ENCODE results near the gene RAD51B.

The RAD51B gene

DNA sequence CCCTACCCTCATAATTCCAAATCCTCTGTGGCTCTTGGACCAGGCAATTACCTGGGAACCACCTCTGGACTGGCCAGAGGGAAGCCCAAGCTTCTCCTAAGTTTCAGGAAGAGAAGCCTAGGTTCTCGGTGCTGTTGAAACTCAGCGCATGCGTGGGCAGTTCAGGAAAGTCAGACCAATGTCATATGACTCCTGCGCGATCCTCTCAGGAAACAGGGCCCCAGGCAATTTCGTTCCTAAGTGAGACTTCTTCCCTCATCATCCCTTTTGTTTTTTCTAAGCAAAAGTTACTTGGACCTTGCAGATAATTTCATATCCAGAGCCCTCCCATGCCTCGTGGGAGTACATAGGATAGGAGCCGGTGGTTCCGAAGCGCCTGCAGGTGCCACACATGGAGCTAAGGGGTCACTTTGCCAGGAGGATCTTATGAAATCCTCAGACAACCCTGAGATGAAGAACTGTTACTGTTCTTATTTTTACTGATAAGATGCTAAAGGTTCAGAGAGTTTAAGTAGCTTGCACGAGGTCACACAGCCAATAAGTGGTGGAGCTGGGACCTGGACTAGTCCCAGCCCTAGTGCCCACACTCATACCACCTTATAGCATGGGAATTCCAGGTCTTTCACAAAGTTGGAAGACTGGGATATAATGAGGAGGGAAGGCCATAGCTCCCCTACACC, 805.1 kb downstream of the RAD51B start:
- no peaks in the 10 kb centered on the region for H3K36me3 Mint-ChIP-seq (ENCODE audit: low read depth)
- H3K4me1 Mint-ChIP-seq (ENCODE audit: low read depth) = peaks cover 15% of the 10 kb centered on the region
- H3K27me3 Mint-ChIP-seq = peaks cover 3% of the 10 kb centered on the region
- no peak overlapping the region for H3K4me3 Mint-ChIP-seq
- H3K27ac Mint-ChIP-seq = no peak overlapping the region
- H3K9me3 Mint-ChIP-seq = no peaks in the 10 kb centered on the region

DNA sequence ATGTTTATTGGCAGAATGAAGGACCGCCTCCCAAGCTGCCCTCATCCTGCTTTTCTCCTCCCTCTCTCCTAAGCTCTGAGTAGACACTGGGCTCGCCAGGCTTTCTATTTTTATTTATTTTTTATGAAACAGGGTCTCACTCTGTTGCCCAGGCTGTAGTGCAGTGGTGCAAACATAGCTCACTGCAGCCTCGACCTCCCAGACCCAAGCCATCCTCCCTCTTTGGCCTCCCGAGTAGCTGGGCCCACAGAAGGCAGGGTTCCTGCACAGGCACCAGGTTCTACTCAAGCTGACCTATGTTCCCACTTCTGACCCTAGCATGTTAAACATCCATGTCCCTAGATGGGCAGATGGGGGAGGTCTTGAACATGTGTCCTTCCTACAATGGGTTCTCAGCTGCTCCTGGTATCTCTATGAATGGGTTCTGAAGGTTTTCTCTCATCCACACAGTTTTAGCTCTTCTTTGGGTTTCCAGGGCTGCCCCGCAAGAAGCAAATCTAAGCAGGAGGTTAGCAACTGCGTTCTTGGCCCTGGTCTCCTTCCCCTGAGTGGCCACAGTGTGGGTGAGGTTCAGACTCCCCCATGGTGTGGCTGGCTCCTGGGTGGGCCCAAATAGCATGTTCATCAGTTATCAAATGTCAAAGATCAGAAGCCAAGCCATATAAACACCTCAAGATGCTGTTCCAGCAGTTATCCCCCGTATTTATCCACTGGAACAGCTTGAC, 805.9 kb downstream of the RAD51B start:
- Mint-ChIP-seq H3K4me3 (no peak overlapping the region), H3K36me3 (ENCODE audit: low read depth) (no peaks in the 10 kb centered on the region), H3K4me1 (ENCODE audit: low read depth) (peaks cover 15% of the 10 kb centered on the region), H3K27me3 (peaks cover 3% of the 10 kb centered on the region), H3K9me3 (no peaks in the 10 kb centered on the region), H3K27ac (no peak overlapping the region)

DNA sequence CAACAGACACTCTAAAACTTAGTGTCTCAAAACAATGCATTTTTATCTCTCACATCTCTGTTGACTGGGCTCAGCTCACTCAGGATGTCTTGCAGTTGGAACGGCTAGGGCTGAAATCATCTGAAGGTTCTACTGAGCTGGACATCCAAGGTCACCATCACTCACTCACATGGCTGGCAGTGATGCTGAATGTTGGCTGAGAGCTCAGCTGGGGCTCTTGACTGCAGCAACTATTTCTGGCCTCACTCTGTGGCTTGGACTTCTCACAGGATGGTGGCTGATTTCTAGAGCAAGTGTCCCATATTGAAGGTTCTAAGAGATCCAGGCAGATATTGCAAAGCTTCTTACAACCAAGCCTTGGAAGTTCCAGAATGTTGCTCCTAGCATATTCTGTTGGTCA, 806.8 kb downstream of the RAD51B start:
- no peak overlapping the region for H3K27ac Mint-ChIP-seq
- H3K9me3 Mint-ChIP-seq = no peaks in the 10 kb centered on the region
- no peaks in the 10 kb centered on the region for H3K36me3 Mint-ChIP-seq (ENCODE audit: low read depth)
- H3K4me3 Mint-ChIP-seq = no peak overlapping the region
- H3K27me3 Mint-ChIP-seq = peaks cover 3% of the 10 kb centered on the region
- peaks cover 15% of the 10 kb centered on the region for H3K4me1 Mint-ChIP-seq (ENCODE audit: low read depth)

DNA sequence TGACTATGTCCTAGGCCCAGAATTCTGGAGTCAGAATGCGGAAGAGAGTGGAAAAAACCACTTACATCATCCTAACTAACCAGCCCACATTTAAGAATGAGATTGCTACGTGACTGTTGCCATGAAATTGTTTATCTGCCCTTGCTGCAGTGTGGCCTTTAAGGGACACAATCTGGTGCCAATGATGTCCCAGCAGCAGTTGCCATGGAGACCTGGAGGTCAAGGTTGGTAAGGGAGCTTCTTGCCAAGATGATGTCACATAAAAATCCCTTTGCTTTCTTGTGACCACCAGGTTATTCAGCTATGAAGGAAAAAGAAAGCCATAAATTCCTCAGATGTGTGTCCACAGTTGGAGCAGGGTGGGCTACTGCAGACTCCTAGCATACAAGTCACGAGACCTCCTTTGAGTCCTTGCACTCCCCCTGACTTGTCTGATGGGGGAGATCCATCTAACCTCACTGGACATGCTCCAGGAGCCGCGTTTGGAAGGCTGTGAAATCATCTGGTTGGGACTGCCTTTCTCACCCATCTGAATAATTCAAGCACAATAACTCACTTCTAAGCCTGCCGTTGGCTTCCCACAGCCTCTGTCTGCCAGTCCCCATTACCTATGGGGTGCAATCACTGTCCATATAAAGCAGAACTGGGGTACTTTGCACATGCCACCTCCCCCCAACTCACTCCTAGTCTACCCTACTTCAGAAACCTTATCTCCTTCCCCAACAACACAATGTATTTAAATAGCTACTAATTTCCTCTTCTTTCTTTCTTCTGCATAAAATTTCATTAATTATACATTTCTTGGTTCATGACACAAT, 807.7 kb downstream of the RAD51B start:
- Mint-ChIP-seq H3K27me3 (peaks cover 3% of the 10 kb centered on the region), H3K4me3 (no peak overlapping the region), H3K9me3 (no peaks in the 10 kb centered on the region)

DNA sequence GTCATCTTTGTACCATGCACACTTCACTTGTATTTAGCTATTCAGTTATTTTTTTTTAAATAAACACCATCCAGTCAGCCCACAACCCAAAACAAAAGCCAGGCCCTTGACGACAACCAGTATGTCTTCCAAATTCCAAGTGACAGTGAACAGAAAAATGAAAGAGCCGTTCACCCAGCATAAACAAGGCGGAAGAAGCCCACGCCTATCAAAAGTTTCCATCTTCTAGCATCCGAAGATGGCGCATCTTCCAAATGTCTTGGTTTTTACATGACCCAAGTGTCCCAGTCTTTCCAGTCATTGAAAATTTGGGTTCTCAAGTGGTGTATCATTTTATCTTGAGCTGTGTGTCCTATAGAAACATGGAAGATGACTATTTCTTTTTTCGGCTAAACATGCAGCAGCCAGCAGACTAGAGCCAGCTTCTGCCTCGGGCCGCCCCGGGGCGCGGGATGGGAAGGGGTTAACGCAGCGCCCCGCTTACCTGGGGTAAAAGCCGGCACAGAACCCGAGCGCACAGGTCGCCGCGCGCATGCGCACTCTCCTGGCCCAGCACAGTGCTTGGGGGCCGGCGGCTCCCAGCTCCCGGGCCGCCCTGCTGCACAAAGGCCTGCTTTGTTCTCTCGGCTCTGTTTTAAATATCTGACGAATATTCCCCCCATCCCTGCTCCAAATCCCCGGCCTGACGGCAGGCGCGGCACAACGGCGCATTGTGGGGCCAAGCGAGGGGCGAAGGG, 808.5 kb downstream of the RAD51B start:
- Mint-ChIP-seq H3K27me3 (peaks cover 3% of the 10 kb centered on the region), H3K4me1 (ENCODE audit: low read depth) (peaks cover 8% of the 10 kb centered on the region), H3K4me3 (peak overlapping the region; percentile 64), H3K36me3 (ENCODE audit: low read depth) (no peaks in the 10 kb centered on the region), H3K9me3 (no peaks in the 10 kb centered on the region), H3K27ac (no peak overlapping the region)

More for the DNA sequence above, 807.7 kb downstream of the RAD51B start:
- H3K36me3 Mint-ChIP-seq (ENCODE audit: low read depth) = no peaks in the 10 kb centered on the region
- H3K27ac Mint-ChIP-seq = no peak overlapping the region
- H3K4me1 Mint-ChIP-seq (ENCODE audit: low read depth) = peaks cover 13% of the 10 kb centered on the region

DNA sequence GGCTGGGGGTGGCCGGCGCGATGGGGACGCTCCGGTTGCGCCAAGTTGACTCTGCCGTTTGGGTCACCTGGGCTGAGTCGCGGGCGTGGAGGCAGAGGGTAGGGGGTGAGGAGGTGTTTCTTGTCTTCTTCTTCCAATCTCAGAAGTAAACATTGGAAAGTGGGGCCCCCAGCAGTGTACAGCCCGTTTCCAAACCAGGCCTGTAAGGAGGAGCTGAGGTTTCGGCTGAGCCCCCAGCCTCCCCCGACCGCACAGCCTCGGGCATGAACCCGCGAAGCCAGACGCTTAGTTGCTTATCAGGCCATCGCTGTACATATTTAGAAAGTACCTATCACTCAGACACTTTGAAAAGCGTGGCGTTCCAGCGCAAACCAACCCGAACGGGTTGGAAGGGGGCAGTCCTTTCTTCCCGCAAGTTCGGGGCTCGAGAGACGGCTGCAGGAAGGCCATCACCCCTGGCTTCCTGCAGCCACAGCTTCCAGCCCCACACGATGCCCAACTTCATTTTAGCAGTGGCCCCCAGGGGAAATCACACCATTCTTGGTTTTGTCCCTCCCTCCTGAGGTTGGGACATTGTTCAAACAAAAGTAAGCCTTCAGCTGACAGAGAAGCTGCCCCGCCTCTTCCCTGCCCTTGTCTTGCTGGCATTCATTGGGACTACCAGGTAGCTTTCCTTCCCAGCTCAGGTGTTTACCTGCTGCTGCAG, 809.2 kb downstream of the RAD51B start:
- H3K27me3 Mint-ChIP-seq = peaks cover 3% of the 10 kb centered on the region
- H3K36me3 Mint-ChIP-seq (ENCODE audit: low read depth) = no peaks in the 10 kb centered on the region
- H3K4me3 Mint-ChIP-seq = peak overlapping the region; percentile 64
- no peak overlapping the region for H3K27ac Mint-ChIP-seq
- no peaks in the 10 kb centered on the region for H3K9me3 Mint-ChIP-seq
- peaks cover 13% of the 10 kb centered on the region for H3K4me1 Mint-ChIP-seq (ENCODE audit: low read depth)

DNA sequence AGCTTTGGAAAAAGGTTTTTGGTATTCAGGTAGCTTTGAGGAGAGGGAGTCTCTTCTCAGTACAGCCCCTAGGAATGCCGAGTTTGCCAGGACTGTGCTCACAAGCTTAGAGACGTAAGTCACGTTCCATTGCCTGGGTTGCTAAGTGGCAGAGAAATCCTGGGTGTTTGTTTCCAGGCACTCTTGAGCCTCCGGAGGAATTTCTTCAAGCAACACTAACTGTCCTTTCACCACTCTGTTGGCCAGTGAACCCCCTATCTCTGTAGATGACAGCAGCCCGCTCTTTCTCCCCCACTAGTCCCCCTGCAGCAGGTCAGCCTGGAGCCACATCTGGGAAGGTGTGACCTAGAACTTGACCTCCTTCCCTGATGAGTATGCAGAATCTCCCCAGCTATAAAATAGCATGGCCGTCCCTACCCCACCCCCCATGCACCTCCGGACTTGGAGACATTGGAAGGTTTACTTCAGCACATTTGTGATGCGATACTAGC, 810.5 kb downstream of the RAD51B start:
- Mint-ChIP-seq H3K4me3 (no peak overlapping the region), H3K4me1 (ENCODE audit: low read depth) (peaks cover 13% of the 10 kb centered on the region), H3K27me3 (peaks cover 3% of the 10 kb centered on the region), H3K27ac (no peak overlapping the region), H3K36me3 (ENCODE audit: low read depth) (no peaks in the 10 kb centered on the region), H3K9me3 (no peaks in the 10 kb centered on the region)

DNA sequence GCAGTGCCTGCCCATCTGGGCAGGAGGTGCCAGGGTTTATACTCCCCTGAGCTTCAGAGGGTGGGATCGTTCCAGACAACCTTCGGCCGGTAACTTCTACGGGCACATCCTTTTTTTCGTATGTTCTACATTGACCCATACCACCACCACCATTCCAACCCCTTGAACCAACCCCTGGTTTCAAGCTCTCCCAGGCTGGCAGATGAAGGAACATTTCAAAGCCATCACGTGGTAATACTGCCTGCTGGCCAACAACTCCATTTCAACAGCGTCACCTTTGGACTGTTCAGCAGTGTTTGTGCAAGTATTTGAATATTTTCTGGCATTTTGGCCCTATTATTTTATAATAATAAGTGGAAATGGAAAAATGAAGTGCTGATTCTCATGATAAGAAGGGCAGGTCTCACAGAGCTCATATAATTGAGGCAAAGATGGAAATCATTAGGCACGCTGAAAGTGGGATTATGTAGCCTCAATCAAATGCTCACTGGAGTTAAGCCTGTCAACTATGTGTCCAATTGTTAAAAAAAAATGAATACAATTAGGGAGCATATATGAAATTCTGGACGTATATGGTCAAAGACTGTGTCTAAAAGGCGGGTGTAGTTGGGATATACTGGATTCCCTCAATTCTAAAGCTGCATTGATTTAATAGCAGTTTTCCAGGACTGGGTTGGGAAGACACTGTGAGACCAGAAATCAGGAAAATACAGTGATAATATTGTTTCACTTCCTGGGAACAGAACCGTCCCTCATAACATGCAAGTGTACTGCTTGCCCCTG, 811.2 kb downstream of the RAD51B start:
- no peaks in the 10 kb centered on the region for H3K9me3 Mint-ChIP-seq
- peaks cover 13% of the 10 kb centered on the region for H3K4me1 Mint-ChIP-seq (ENCODE audit: low read depth)
- H3K27me3 Mint-ChIP-seq = peaks cover 3% of the 10 kb centered on the region
- H3K36me3 Mint-ChIP-seq (ENCODE audit: low read depth) = no peaks in the 10 kb centered on the region
- no peak overlapping the region for H3K27ac Mint-ChIP-seq
- no peak overlapping the region for H3K4me3 Mint-ChIP-seq

DNA sequence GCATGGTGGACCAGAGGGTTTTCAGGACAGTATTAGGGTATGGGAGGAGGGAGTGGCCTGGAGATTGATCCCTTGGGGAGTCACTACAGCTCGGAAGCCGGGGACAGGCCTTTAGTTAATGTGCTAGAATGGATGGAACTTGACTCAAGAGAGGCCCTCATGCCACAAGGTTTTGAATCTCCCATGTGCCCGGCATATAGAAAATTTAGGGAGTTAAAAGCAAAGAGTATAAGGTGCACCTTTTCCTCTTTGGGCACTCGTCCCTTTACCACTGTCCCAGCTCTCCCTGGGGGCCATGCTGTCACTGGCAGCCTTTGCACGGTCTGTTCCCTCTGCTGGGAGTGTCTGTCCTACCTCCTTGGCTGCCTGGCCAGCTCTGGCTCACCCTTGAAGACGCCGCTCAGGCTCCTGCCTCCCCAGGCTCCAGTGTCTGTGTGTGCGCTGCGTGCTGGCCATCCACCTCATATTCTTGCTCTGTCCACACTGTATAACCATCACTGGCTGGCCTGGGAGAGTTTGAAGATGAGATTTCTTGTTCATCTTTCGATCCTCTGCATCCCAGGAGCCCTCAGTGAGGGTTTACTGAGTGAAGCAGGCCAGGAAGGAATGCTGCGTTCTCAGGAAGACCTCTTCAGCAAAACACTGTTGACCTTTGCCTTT, 811.9 kb downstream of the RAD51B start:
- Mint-ChIP-seq H3K27me3 (peaks cover 3% of the 10 kb centered on the region), H3K27ac (no peak overlapping the region), H3K36me3 (ENCODE audit: low read depth) (no peaks in the 10 kb centered on the region), H3K4me3 (no peak overlapping the region), H3K4me1 (ENCODE audit: low read depth) (peaks cover 13% of the 10 kb centered on the region), H3K9me3 (no peaks in the 10 kb centered on the region)

DNA sequence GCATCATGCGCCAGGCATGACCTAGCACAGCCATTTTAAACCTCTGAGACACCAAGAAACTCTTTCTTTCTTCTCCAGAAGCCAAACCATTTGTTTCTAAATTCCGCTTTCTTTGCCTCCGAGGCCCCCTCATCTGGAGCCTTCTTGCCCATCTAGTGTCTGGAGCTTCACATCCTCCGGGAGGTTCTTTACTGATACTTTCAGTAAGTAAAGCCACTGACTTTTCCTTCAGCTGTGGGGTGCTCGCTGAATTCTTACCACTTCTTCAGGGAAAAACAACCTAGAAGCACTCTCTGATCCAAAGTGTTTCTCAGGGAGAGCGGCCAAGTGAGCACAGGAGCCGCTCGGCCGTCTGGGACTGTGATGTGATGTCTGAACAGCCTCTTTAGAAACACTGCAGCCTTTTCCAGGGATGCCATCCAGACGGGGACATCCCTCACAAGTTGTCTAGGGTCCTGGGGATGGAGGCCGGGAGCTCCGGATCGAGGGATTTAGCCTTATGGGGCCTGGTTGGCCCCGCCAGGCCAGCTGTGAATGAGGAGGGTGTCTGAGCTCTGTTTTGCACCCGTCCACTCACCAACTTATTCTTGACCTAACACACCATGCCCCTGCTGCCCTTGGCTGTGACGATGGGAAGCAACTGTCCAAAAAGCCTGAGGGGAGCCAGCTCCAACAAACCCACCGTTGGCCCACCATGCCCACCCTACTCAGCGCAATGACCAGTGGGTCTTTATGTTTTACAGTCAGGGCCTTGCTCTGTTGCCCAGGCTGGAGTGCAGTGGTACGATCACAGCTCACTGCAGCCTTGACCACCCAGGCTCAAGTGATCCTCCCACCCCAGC, 812.7 kb downstream of the RAD51B start:
- Mint-ChIP-seq H3K4me3 (no peak overlapping the region), H3K9me3 (no peaks in the 10 kb centered on the region), H3K36me3 (ENCODE audit: low read depth) (no peaks in the 10 kb centered on the region), H3K27ac (no peak overlapping the region), H3K27me3 (peaks cover 3% of the 10 kb centered on the region), H3K4me1 (ENCODE audit: low read depth) (peaks cover 13% of the 10 kb centered on the region)

DNA sequence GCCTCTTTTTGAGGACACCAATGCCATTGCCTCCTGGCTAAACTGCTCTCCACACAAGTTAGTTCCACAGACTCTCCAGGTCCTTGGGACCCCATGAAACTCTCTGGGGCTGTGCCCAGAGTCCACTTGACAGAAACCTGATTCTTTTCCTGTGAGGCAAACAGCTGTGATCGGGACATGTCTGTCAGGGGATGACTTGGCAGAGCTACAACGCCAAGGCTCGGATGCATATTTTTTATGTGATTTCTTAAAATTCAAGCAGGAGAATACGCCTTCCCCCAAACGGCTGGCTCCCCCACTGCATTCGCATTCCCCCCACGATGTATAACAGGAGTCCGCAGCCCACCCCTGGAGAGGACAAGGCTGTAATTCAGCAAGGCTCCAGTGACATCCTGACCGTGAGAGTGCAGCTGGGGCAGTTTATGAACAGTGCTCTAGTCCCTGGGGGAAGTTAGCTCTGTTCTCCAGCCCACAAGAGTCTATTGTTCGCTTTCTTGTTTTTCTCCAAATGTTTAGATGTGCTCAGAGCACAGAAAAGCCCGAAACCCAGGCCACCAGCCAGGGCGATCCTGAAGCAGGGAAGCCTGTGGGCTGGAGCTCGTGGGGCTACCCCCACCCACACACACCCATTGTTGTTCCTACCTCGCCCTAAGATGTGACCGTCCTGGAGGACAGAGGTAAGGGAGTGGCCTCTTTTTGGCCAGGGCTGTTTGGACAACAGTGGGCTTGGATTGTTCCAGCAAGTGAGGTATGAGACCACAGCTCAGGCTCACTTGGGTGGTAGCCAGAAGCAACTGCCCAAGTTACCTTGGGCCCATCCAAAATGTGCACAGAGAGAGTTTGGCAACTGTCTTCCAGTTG, 813.8 kb downstream of the RAD51B start:
- Mint-ChIP-seq H3K27me3 (peaks cover 3% of the 10 kb centered on the region), H3K27ac (no peak overlapping the region), H3K4me1 (ENCODE audit: low read depth) (peaks cover 12% of the 10 kb centered on the region), H3K36me3 (ENCODE audit: low read depth) (no peaks in the 10 kb centered on the region), H3K9me3 (no peaks in the 10 kb centered on the region), H3K4me3 (no peak overlapping the region)

DNA sequence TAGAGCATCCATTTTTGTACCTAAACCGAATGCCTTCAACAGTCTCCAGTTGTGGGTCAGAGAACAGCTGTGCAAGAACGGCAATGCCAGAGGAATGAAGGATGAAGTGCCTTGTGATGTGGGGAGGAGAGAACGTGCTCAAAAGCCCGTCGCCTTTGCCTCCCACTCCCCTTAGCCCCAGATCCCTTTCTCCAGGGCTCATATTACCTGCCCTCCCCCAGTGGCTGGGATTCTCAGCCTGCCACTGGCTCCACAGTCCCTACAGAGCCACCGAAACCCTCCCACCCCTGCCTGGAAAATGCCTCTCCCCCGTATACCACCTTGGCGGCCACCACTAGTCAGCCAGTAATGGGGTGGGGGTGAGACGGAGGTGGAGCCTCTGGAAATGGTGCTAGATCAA, 814.8 kb downstream of the RAD51B start:
- Mint-ChIP-seq H3K4me3 (no peak overlapping the region), H3K4me1 (ENCODE audit: low read depth) (peaks cover 4% of the 10 kb centered on the region), H3K27ac (no peak overlapping the region), H3K9me3 (no peaks in the 10 kb centered on the region), H3K27me3 (no peaks in the 10 kb centered on the region), H3K36me3 (ENCODE audit: low read depth) (no peaks in the 10 kb centered on the region)

All from stimulated activated naive CD8-positive, alpha-beta T cell treated with anti-CD3 and anti-CD28 coated beads, Interleukin-15, Interleukin-2, amounts not matched to agents 100 ng/mL and 50 ng/mL, for 24 hours (primary cell).